B cell (primary cell): Measurements from ENCODE around the gene HFE. TPM values are rescaled to one million over a fixed set of nuclear protein-coding genes. Genes with fewer than 3 reads are reported as not detected.

Experiments used
- ATAC-seq: fragments of 200-7000 bp; cut with Tn5 transposase; one replicate; pipeline ENCODE4 v1.10.0; 2021; ENCODE audit warnings: low read depth, mild to moderate bottlenecking, moderate number of reproducible peaks, moderate library complexity
- CTCF ChIA-PET: fragments of 350-600 bp; sonication (Branson Sonifier 250); formaldehyde crosslinking; loops from one replicate; lab custom pipeline; 2021; ENCODE audit warnings: antibody characterized with exemption, inconsistent platforms; lab: Charles Lee
- POLR2A ChIA-PET: fragments of 350-600 bp; sonication (Branson Sonifier 250); formaldehyde crosslinking; loops from one replicate; lab custom pipeline; 2021; ENCODE audit warnings: antibody characterized with exemption; lab: Charles Lee
- DNase-seq: peaks from one replicate; pipeline ENCODE4 v3.0.0; 2013
- H2AFZ ChIP-seq: 2 replicates; pipeline ENCODE4 v1.6.1; 2012; ENCODE audit warnings: mild to moderate bottlenecking, low read depth, low read length; ENCODE audit not compliant: insufficient read depth, poor library complexity, severe bottlenecking
- H3K27ac ChIP-seq, 2 donors: 1 replicate in 1 of 2; 2 replicates in 1 of 2; pipeline ENCODE4 v1.5.1; 2012 to 2013; ENCODE audit warnings: low read length in 2 of 2, mild to moderate bottlenecking in 2 of 2, moderate library complexity in 1 of 2
- H3K27me3 ChIP-seq, 4 experiments: fragments of 200-600 bp in 1 of 4; sonication (generic) in 1 of 4; replicated peaks in 1 of 4; 1 replicate in 2 of 4; 2 replicates in 2 of 4; pipeline versions ENCODE4 v1.6.1 to v1.7.0; 2013 to 2016; ENCODE audit warnings: low read length in 3 of 4, mild to moderate bottlenecking in 2 of 4, mixed read lengths in 1 of 4, moderate library complexity in 1 of 4; ENCODE audit not compliant: insufficient read depth in 4 of 4, control insufficient read depth in 3 of 4; ENCODE audit errors: control extremely low read depth in 1 of 4
- H3K36me3 ChIP-seq, 2 experiments: replicated peaks in 1 of 2; 1 replicate in 1 of 2; 2 replicates in 1 of 2; pipeline versions ENCODE4 v1.6.1 to v1.7.1; 2013; ENCODE audit warnings: low read length in 1 of 2; ENCODE audit not compliant: insufficient read depth in 2 of 2, control insufficient read depth in 1 of 2; ENCODE audit errors: control extremely low read depth in 1 of 2, extremely low read depth in 1 of 2
- H3K4me1 ChIP-seq, 2 donors: fragments of 200-600 bp in 1 of 2; sonication (generic) in 1 of 2; 1 replicate in 1 of 2; 2 replicates in 1 of 2; pipeline versions ENCODE4 v1.5.1 to v1.6.1; 2013 to 2017; ENCODE audit warnings: low read length in 2 of 2; ENCODE audit not compliant: control insufficient read depth in 2 of 2, insufficient read depth in 2 of 2
- H3K4me2 ChIP-seq: replicated peaks from 2 replicates; pipeline ENCODE3; 2012; ENCODE audit warnings: mild to moderate bottlenecking, low read depth, low read length; ENCODE audit not compliant: poor library complexity, severe bottlenecking
- H3K4me3 ChIP-seq, 5 experiments: fragments of 200-600 bp in 1 of 5; sonication (generic) in 1 of 5; 1 replicate in 3 of 5; 2 replicates in 2 of 5; pipeline versions ENCODE4 v1.5.1 to v1.7.0; 2011 to 2016; ENCODE audit warnings: low read length in 4 of 5, mild to moderate bottlenecking in 4 of 5, low read depth in 2 of 5, control low read depth in 1 of 5, moderate library complexity in 1 of 5; ENCODE audit not compliant: insufficient read depth in 1 of 5; ENCODE audit errors: control extremely low read depth in 1 of 5, extremely low read depth in 1 of 5
- H3K79me2 ChIP-seq: fragments of 200-600 bp; sonication (generic); one replicate; pipeline ENCODE4 v1.6.0; 2016; ENCODE audit warnings: low read length; ENCODE audit not compliant: control insufficient read depth, insufficient read depth
- H3K9ac ChIP-seq: fragments of 200-600 bp; sonication (generic); 2 replicates; pipeline ENCODE4 v1.6.1; 2017; ENCODE audit warnings: mild to moderate bottlenecking, low read length, moderate library complexity
- H3K9me3 ChIP-seq, 3 donors: one replicate each; pipeline versions ENCODE4 v1.6.1 to v1.7.1; 2013; ENCODE audit warnings: low read length in 2 of 3; ENCODE audit not compliant: control insufficient read depth in 2 of 3, insufficient read depth in 1 of 3; ENCODE audit errors: control extremely low read depth in 1 of 3
- H4K20me1 ChIP-seq: 2 replicates; pipeline ENCODE4 v1.6.0; 2012; ENCODE audit warnings: mild to moderate bottlenecking, low read length; ENCODE audit not compliant: insufficient read depth, control insufficient read depth, poor library complexity, severe bottlenecking
- H3K27ac Mint-ChIP-seq: one replicate; pipeline ENCODE4 v1.8.0; 2021; ENCODE audit warnings: mixed read lengths
- H3K27me3 Mint-ChIP-seq: one replicate; pipeline ENCODE4 v1.8.0; 2021; ENCODE audit warnings: mixed read lengths
- H3K4me1 Mint-ChIP-seq: one replicate; pipeline ENCODE4 v1.8.0; 2021; ENCODE audit warnings: mixed read lengths
- H3K4me3 Mint-ChIP-seq: one replicate; pipeline ENCODE4 v1.8.0; 2021; ENCODE audit warnings: mixed read lengths
- H3K9me3 Mint-ChIP-seq: one replicate; pipeline ENCODE4 v1.8.0; 2022; ENCODE audit warnings: mixed read lengths; ENCODE audit not compliant: insufficient read depth
- CTCF ChIP-seq: fragments of 200-600 bp; IDR thresholded peaks from one replicate; pipeline ENCODE4 v1.8.0; 2022; ENCODE audit warnings: antibody characterized with exemption, mild to moderate bottlenecking
- EZH2 ChIP-seq: IDR thresholded peaks from 2 replicates; pipeline ENCODE4 v1.6.1; 2012; ENCODE audit warnings: borderline replicate concordance, low read depth, mild to moderate bottlenecking, moderate library complexity, low read length; ENCODE audit not compliant: insufficient read depth, poor library complexity, severe bottlenecking
- WGBS: methylation state at CpG from one replicate; pipeline ENCODE4 v1.1.5; 2013; ENCODE audit warnings: missing lambda C conversion rate; ENCODE audit not compliant: insufficient coverage; 5-methylcytosine and 5-hydroxymethylcytosine counted together
- intact Hi-C: fragments of 100-400 bp; cut with micrococcal nuclease; formaldehyde crosslinking; loops from one replicate; pipeline ENCODE4 v1.10.0; 2022
- polyA plus RNA-seq: library from polyadenylated mRNA; depleted of rRNA; stranded (reverse); fragments of >200 nt; gene quantifications from 2 replicates; pipeline ENCODE4 v1.2.3, GENCODE V29; 2012
- total RNA-seq, 2 donors: library from RNA; stranded (reverse); fragments of 120-200 nt in 1 of 2; gene quantifications; 1 replicate in 1 of 2; 2 replicates in 1 of 2; pipeline versions ENCODE4 v1.2.3 to v1.2.4, GENCODE V29; 2013 to 2022

HFE gene
- total and polyA plus RNA-seq, 2 donors (not counting 1 experiment from before 2014, with no cell fraction given), result 5.9 to 6.3 TPM

GRCh38 chr6:26097268-26097875 lies 10.1 kb downstream of the HFE start:
- CTCF ChIA-PET, result interaction anchor here (0.8 to 17.0 kb wide), 19 partner anchors 10 to 94 kb away, joined by 3 to 605 read pairs (median 6); partner anchors contain the start of gene HFE
- H3K9ac ChIP-seq, result no peak overlapping the region
- no peak for TF ChIP-seq EZH2
- TF ChIP-seq CTCF, result peak; percentile 89
- H2AFZ ChIP-seq, result no peak overlapping the region
- H3K27me3 ChIP-seq, result no peaks in the 10 kb centered on the region
- no peak overlapping the region for H3K4me2 ChIP-seq
- no peak overlapping the region for H3K4me3 ChIP-seq
- ATAC-seq (peak; percentile 80), DNase-seq (peak; percentile 80)
- no peaks in the 10 kb centered on the region for H4K20me1 ChIP-seq
- H3K9me3 ChIP-seq, result peaks cover 0 to 4% (median 0%) of the 10 kb centered on the region in 3 donors
- WGBS, result 4% methylated on average over 3 of the region's 5 CpGs
- POLR2A ChIA-PET, result interaction anchor here (0.6 kb wide), 2 partner anchors 12 to 107 kb away, joined by 3 read pairs; no protein-coding TSS in a partner anchor
- no peaks in the 10 kb centered on the region for H3K79me2 ChIP-seq
- H3K4me1 ChIP-seq, result peaks cover 6 to 9% of the 10 kb centered on the region in 2 donors
- Mint-ChIP-seq H3K27ac (no peak overlapping the region), H3K27me3 (no peaks in the 10 kb centered on the region), H3K4me3 (no peak overlapping the region), H3K9me3 (no peaks in the 10 kb centered on the region), H3K4me1 (peaks cover 17% of the 10 kb centered on the region)
- H3K27ac ChIP-seq, result no peak overlapping the region
- no peaks in the 10 kb centered on the region for H3K36me3 ChIP-seq
- intact Hi-C loops, result loop anchor here (1.0 kb wide), 2 partner anchors 33 to 71 kb away; no protein-coding TSS in a partner anchor
